Karpas-422 (cell line): ENCODE results near the gene SLC22A23. TPM values are rescaled to one million over a fixed set of nuclear protein-coding genes. Genes with fewer than 3 reads are reported as not detected.

Source experiments
- DNase-seq: peaks from one replicate; pipeline ENCODE4 v3.0.0-alpha.2; 2015
- H2AFZ ChIP-seq: fragments of 200-600 bp; sonication (generic); 2 replicates; pipeline ENCODE4 v1.6.1; 2014; ENCODE audit warnings: antibody characterized with exemption, low read length, mixed read lengths
- H3K27ac ChIP-seq: fragments of 200-600 bp; sonication (generic); 2 replicates; pipeline ENCODE4 v1.5.1; 2014; ENCODE audit warnings: mild to moderate bottlenecking, low read length, moderate library complexity
- H3K27me3 ChIP-seq: fragments of 200-600 bp; sonication (generic); 2 replicates; pipeline ENCODE4 v1.6.1; 2014; ENCODE audit warnings: low read length, mixed read lengths
- H3K36me3 ChIP-seq: fragments of 200-600 bp; sonication (generic); 2 replicates; pipeline ENCODE4 v1.6.1; 2014; ENCODE audit warnings: low read length, mixed read lengths; ENCODE audit not compliant: insufficient read depth
- H3K4me1 ChIP-seq: fragments of 200-600 bp; sonication (generic); 2 replicates; pipeline ENCODE4 v1.6.1; 2014; ENCODE audit warnings: mild to moderate bottlenecking, low read length, mixed read lengths
- H3K4me2 ChIP-seq: fragments of 200-600 bp; sonication (generic); 2 replicates; pipeline ENCODE4 v1.6.1; 2014; ENCODE audit warnings: low read length, low read depth, mild to moderate bottlenecking; ENCODE audit not compliant: poor library complexity, severe bottlenecking
- H3K4me3 ChIP-seq: fragments of 200-600 bp; sonication (generic); 2 replicates; pipeline ENCODE4 v1.5.1; 2014; ENCODE audit warnings: mild to moderate bottlenecking, antibody characterized with exemption, low read length, mixed read lengths
- H3K79me2 ChIP-seq: fragments of 200-600 bp; sonication (generic); 2 replicates; pipeline ENCODE4 v1.6.1; 2014; ENCODE audit warnings: mild to moderate bottlenecking, low read length, mixed read lengths
- H3K9ac ChIP-seq: fragments of 200-600 bp; sonication (generic); 2 replicates; pipeline ENCODE4 v1.6.0; 2014; ENCODE audit warnings: low read length
- H3K9me2 ChIP-seq: fragments of 200-600 bp; sonication (generic), shearing (Covaris generic); replicated peaks from 2 replicates; pipeline ENCODE4 v1.6.0; 2014; ENCODE audit warnings: mild to moderate bottlenecking, low read length, moderate library complexity; ENCODE audit not compliant: insufficient read depth
- H3K9me3 ChIP-seq: fragments of 300-700, 200-600 bp; sonication (generic); 2 replicates; pipeline ENCODE4 v1.6.1; 2014; ENCODE audit warnings: low read length, mixed read lengths
- H4K20me1 ChIP-seq: fragments of 200-600 bp; sonication (generic); 2 replicates; pipeline ENCODE4 v1.6.1; 2014; ENCODE audit warnings: mild to moderate bottlenecking, antibody characterized with exemption, low read length, low read depth; ENCODE audit not compliant: insufficient read depth
- total RNA-seq: library from RNA; depleted of rRNA; stranded (reverse); fragments of >200 nt; shearing (Covaris generic); gene quantifications from 2 replicates; pipeline ENCODE4 v1.2.3, GENCODE V29; 2014; ENCODE audit warnings: low replicate concordance

Gene SLC22A23
- total RNA-seq, 1 experiment from 2014 or later, result not detected

DNA sequence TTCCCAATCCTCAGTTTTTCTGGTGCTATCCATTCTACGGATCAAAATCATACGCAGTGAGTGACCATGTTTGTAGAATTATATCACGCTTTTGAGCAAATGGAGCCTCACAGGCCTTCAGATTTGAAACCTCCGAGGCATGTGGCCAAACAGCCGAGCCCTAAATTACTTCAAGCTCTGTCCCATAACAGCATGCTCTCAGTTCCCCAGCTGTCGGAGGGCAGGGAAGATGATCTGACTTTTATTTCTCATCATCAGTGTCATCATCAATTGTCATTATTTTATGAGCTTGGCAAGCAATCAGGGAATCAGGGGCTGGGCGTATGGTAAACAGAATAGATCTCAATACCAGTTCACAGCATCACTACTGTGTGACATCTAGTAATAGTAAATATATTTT, 124.9 kb downstream of the SLC22A23 start:
- H3K9me2 ChIP-seq, result no peaks in the 10 kb centered on the region
- H3K9ac ChIP-seq, result no peak overlapping the region
- no peak overlapping the region for H2AFZ ChIP-seq
- H3K27me3 ChIP-seq, result no peaks in the 10 kb centered on the region
- H3K27ac ChIP-seq, result no peak overlapping the region
- no peaks in the 10 kb centered on the region for H3K9me3 ChIP-seq
- no peak overlapping the region for H3K4me3 ChIP-seq
- H3K36me3 ChIP-seq, result no peaks in the 10 kb centered on the region
- DNase-seq, result no peak
- no peaks in the 10 kb centered on the region for H3K4me1 ChIP-seq
- no peak overlapping the region for H3K4me2 ChIP-seq
- no peaks in the 10 kb centered on the region for H3K79me2 ChIP-seq
- no peaks in the 10 kb centered on the region for H4K20me1 ChIP-seq

DNA sequence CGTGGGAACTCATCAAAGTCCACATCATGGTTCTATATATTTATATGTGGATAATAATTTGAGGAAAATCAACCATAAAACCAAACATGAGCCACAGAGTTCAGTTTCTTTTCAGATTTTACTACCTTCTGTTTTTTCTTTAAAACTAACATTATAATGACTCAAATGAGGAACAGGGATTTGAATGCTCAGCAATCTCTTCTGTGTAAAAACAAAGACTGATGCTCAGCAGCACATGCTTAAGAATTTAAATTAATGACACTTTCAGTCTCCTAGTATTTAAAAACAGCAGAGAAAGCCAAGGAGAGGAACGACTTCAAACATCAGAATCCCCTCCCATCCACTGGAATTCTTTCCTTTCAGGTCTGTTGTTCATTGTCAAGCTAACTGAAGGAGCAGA, 125.4 kb downstream of the SLC22A23 start:
- no peaks in the 10 kb centered on the region for H4K20me1 ChIP-seq
- no peak overlapping the region for H3K4me2 ChIP-seq
- H3K79me2 ChIP-seq, result no peaks in the 10 kb centered on the region
- H3K4me1 ChIP-seq, result no peaks in the 10 kb centered on the region
- DNase-seq, result no peak
- H3K36me3 ChIP-seq, result no peaks in the 10 kb centered on the region
- no peak overlapping the region for H3K27ac ChIP-seq
- H2AFZ ChIP-seq, result no peak overlapping the region
- H3K27me3 ChIP-seq, result no peaks in the 10 kb centered on the region
- H3K4me3 ChIP-seq, result no peak overlapping the region
- no peaks in the 10 kb centered on the region for H3K9me2 ChIP-seq
- no peaks in the 10 kb centered on the region for H3K9me3 ChIP-seq
- no peak overlapping the region for H3K9ac ChIP-seq

DNA sequence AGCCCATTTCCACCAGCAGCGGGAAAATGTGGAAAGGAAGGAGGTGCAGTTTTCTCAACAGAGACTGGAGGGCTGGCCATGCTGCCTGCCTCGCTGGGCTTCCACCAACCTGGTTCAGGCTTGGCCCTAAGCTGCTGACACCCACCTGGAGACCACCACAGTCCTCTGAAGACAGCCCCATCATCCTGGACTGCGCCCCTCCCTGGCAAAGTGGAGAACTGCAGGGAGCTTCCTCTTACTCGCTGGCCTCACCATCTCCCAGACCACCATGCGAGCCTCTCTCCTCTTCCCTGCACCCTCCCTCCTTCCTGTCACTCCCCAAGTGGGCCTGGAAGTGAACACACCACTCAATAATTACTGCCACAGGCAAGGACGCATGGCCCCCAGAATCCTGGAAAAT, 126.7 kb downstream of the SLC22A23 start:
- Histone ChIP-seq H3K27ac (no peak overlapping the region), H3K79me2 (no peaks in the 10 kb centered on the region), H3K4me3 (no peak overlapping the region), H3K27me3 (no peaks in the 10 kb centered on the region), H3K4me2 (no peak overlapping the region), H3K9ac (no peak overlapping the region), H3K4me1 (no peaks in the 10 kb centered on the region), H3K9me2 (no peaks in the 10 kb centered on the region), H2AFZ (no peak overlapping the region), H3K9me3 (no peaks in the 10 kb centered on the region), H4K20me1 (no peaks in the 10 kb centered on the region), H3K36me3 (no peaks in the 10 kb centered on the region)
- no peak for DNase-seq

DNA sequence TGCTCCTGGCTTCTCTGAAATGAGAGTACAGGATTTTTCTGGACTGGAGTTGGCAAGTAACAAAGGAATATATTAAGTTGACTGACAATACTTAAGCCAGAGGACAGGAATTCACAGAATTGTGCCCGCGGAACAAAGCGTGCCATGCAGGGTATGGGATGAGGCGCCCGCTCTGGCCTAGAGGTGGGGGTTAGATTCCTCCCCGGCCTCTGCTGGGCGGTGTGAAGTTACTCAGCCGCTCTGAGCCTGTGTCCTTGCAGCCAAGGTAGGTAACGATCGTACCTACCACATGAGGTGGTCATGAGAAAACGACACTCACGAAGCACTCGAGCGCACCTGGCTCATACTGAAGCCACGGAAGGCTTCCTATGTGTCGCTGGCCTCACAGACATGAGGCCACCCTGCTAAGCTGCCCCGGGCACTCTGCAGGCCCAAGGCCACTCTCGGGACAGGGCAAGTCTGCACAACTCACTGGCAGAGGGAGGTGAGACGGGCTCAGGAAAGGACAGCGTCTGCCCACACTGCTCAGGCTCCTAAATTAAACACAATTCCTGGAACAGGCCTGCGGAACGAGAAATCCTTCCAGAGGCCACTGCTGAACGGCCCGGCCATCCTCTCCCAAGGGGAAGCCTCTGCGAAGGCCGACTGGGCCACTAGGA, 127.3 kb downstream of the SLC22A23 start:
- H4K20me1 ChIP-seq, result no peaks in the 10 kb centered on the region
- no peaks in the 10 kb centered on the region for H3K27me3 ChIP-seq
- H2AFZ ChIP-seq, result no peak overlapping the region
- no peaks in the 10 kb centered on the region for H3K36me3 ChIP-seq
- no peak overlapping the region for H3K9ac ChIP-seq
- no peak for DNase-seq
- no peaks in the 10 kb centered on the region for H3K9me2 ChIP-seq
- no peaks in the 10 kb centered on the region for H3K4me1 ChIP-seq
- H3K4me2 ChIP-seq, result no peak overlapping the region
- H3K79me2 ChIP-seq, result no peaks in the 10 kb centered on the region
- H3K4me3 ChIP-seq, result no peak overlapping the region
- H3K9me3 ChIP-seq, result no peaks in the 10 kb centered on the region
- H3K27ac ChIP-seq, result no peak overlapping the region

DNA sequence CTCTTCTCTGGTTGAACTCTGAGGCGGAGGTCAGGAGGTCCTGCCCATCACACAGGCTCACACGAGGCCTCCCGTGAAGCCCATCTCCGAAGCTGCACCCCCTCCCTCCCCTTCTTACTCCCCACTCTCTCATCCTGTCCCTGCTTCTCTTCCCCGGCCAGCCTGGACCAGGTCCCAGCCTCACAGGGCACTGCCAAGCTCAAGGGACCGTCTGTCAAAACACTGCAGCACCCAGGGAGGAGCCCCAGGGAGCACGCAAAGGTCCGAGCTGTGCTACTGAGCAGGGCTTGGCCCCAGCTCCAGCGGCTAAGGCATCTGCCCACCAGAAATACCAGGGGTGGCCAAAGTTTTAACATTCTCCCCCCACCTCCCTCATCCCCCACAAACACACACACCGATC, 128.1 kb downstream of the SLC22A23 start:
- DNase-seq, result no peak
- Histone ChIP-seq H3K4me1 (no peaks in the 10 kb centered on the region), H3K79me2 (no peaks in the 10 kb centered on the region), H3K27ac (no peak overlapping the region), H3K4me2 (no peak overlapping the region), H3K27me3 (no peaks in the 10 kb centered on the region), H3K9me3 (no peaks in the 10 kb centered on the region), H3K9me2 (no peaks in the 10 kb centered on the region), H3K9ac (no peak overlapping the region), H4K20me1 (no peaks in the 10 kb centered on the region), H3K36me3 (no peaks in the 10 kb centered on the region), H2AFZ (no peak overlapping the region), H3K4me3 (no peak overlapping the region)

DNA sequence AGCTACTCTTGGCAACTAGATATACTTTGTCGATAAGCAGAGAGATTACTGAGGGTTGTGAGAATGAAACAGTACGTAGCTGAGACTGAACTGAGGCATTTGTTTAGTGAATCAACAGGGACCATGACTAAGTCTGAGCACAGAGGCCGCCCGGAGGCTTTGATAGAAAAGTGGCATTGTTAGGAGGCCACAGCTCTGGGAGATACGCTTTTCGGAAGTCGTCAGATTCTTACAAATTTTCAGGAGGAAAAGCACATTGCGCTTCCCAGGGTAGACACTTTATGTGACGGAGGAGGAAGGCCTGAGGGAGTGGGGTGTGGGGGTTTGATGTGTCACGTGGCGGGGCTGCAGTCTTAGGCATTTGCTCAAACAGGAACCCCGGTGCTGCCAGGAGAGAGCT, 128.7 kb downstream of the SLC22A23 start:
- Histone ChIP-seq H3K9me2 (no peaks in the 10 kb centered on the region), H3K9ac (no peak overlapping the region), H3K36me3 (no peaks in the 10 kb centered on the region), H3K79me2 (no peaks in the 10 kb centered on the region), H3K4me1 (no peaks in the 10 kb centered on the region), H3K27ac (no peak overlapping the region), H3K27me3 (no peaks in the 10 kb centered on the region), H3K4me2 (no peak overlapping the region), H3K9me3 (no peaks in the 10 kb centered on the region), H2AFZ (no peak overlapping the region), H4K20me1 (no peaks in the 10 kb centered on the region), H3K4me3 (no peak overlapping the region)
- no peak for DNase-seq

DNA sequence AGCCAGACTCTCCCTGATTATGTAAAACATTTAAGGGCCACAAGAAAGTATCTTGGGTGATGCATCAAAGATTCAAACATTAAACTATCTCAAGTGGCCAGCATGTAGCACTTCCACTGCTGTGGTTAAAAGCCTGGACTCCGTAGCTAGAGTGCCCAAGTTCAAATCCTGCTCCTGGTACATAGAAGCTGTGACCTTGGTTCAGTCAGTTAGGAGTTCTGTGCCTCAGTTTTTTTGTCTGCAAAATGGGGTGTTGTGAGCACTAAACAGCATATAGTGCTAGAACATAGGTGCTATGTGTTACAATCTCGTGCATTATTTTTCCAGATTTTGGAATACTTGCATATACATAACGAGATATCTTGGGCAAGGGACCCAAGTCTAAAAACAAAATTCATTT, 129.4 kb downstream of the SLC22A23 start:
- DNase-seq, result no peak
- no peak overlapping the region for H2AFZ ChIP-seq
- no peaks in the 10 kb centered on the region for H4K20me1 ChIP-seq
- no peaks in the 10 kb centered on the region for H3K9me3 ChIP-seq
- no peaks in the 10 kb centered on the region for H3K4me1 ChIP-seq
- H3K27ac ChIP-seq, result no peak overlapping the region
- H3K4me3 ChIP-seq, result no peak overlapping the region
- H3K9me2 ChIP-seq, result no peaks in the 10 kb centered on the region
- H3K4me2 ChIP-seq, result no peak overlapping the region
- H3K9ac ChIP-seq, result no peak overlapping the region
- no peaks in the 10 kb centered on the region for H3K36me3 ChIP-seq
- no peaks in the 10 kb centered on the region for H3K79me2 ChIP-seq
- H3K27me3 ChIP-seq, result no peaks in the 10 kb centered on the region

DNA sequence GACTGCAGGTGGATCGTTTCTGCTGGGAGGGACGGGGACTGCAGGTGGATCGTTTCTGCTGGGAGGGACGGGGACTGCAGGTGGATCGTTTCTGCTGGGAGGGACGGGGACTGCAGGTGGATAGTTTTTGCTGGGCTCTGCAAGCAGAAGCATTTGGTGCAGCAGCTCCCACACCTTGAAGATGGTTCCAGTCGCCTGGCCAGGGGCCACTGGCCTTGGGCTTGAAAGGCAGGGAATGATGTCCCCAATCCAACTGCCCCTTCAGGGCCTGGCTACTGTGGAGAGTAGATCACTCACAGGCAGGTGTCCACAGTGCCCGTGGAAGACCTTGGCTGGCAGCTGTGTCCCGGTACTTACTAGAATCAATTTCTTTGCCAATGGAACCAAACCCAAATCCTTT, 129.9 kb downstream of the SLC22A23 start:
- Histone ChIP-seq H2AFZ (no peak overlapping the region), H3K4me1 (no peaks in the 10 kb centered on the region), H3K9me2 (no peaks in the 10 kb centered on the region), H3K9me3 (no peaks in the 10 kb centered on the region), H3K9ac (no peak overlapping the region), H4K20me1 (no peaks in the 10 kb centered on the region), H3K27ac (no peak overlapping the region), H3K27me3 (no peaks in the 10 kb centered on the region), H3K36me3 (no peaks in the 10 kb centered on the region), H3K4me2 (no peak overlapping the region), H3K4me3 (no peak overlapping the region), H3K79me2 (no peaks in the 10 kb centered on the region)
- no peak for DNase-seq
